Gastroesophageal sphincter (tissue), 4 donors: ENCODE data around the gene NTRK3. TPM values are rescaled to one million over a fixed set of nuclear protein-coding genes. Genes with fewer than 3 reads are reported as not detected.

Experiments used
- ATAC-seq: fragments of 150-250 bp; one replicate; pipeline ENCODE4 v1.9.1; 2016; ENCODE audit warnings: mild to moderate bottlenecking, moderate library complexity
- H3K27ac ChIP-seq, 4 donors: fragments of 200-600 bp; sonication (generic) in 3 of 4; 1 replicate in 3 of 4; 2 replicates in 1 of 4; pipeline ENCODE4 v1.5.1; 2016 to 2019
- H3K27me3 ChIP-seq: fragments of 200-600 bp; sonication (generic); one replicate; pipeline ENCODE4 v1.5.1; 2019
- H3K36me3 ChIP-seq, 2 donors: fragments of 200-600 bp; sonication (generic); one replicate each; pipeline ENCODE4 v1.5.1; 2019; ENCODE audit warnings: control low read depth in 1 of 2
- H3K4me1 ChIP-seq, 3 donors: fragments of 200-600 bp; sonication (generic); 1 replicate in 2 of 3; 2 replicates in 1 of 3; pipeline ENCODE4 v1.5.1; 2016 to 2019; ENCODE audit warnings: control low read depth in 2 of 3
- H3K4me3 ChIP-seq, 2 donors: fragments of 200-600 bp; sonication (generic); one replicate each; pipeline ENCODE4 v1.5.1; 2019; ENCODE audit warnings: mild to moderate bottlenecking in 1 of 2, moderate library complexity in 1 of 2
- H3K9me3 ChIP-seq, 3 donors: fragments of 200-600 bp; sonication (generic); one replicate each; pipeline ENCODE4 v1.5.1; 2017 to 2019; ENCODE audit warnings: control low read depth in 2 of 3
- CTCF ChIP-seq, 4 experiments: fragments of 200-600 bp in 2 of 4; fragments of 450-650 bp in 2 of 4; sonication (generic) in 1 of 4; IDR thresholded peaks; one replicate each; pipeline ENCODE4 v1.5.1; 2017 to 2019; ENCODE audit warnings: antibody characterized with exemption in 4 of 4, mild to moderate bottlenecking in 2 of 4, moderate library complexity in 2 of 4
- EP300 ChIP-seq: sonication (generic); formaldehyde crosslinking; IDR thresholded peaks from one replicate; pipeline ENCODE4 v1.6.1; 2017; ENCODE audit warnings: antibody characterized with exemption, mild to moderate bottlenecking
- POLR2A ChIP-seq, 2 donors: fragments of 450-650 bp; IDR thresholded peaks; one replicate each; pipeline ENCODE4 v1.6.1; 2017; ENCODE audit warnings: antibody characterized with exemption in 2 of 2, mild to moderate bottlenecking in 2 of 2, moderate library complexity in 1 of 2
- POLR2AphosphoS5 ChIP-seq: sonication (generic); formaldehyde crosslinking; IDR thresholded peaks from one replicate; pipeline ENCODE4 v1.6.1; 2017; ENCODE audit warnings: antibody characterized with exemption
- WGBS, 2 donors: methylation state at CpG; one replicate each; pipeline ENCODE4 v1.1.5; 2018; ENCODE audit warnings: low coverage in 1 of 2; 5-methylcytosine and 5-hydroxymethylcytosine counted together
- total RNA-seq, 4 donors: library from RNA; depleted of rRNA; stranded (reverse); fragments of >200 nt; gene quantifications; one replicate each; pipeline ENCODE4 v1.1.0, GENCODE V29; 2016

Gene NTRK3
- total RNA-seq, 4 donors from 2014 or later, result 0.47 to 4.3 (median 1.5) TPM

- Histone ChIP-seq H3K4me1 (no peaks in the 10 kb centered on the region), H3K27me3 (no peaks in the 10 kb centered on the region), H3K4me3 (no peak overlapping the region), H3K36me3 (no peaks in the 10 kb centered on the region), H3K9me3 (no peaks in the 10 kb centered on the region), H3K27ac (no peak overlapping the region)
- 80% methylated on average over 1 of the region's 1 CpG; no CpG with 5 or more reads in 1 of the 2 donors for WGBS, 2 donors
- ATAC-seq, result no peak
- no peak for TF ChIP-seq CTCF (IDR thresholded peaks at IDR 0.05)
- no peak for TF ChIP-seq POLR2A (IDR thresholded peaks at IDR 0.05)
- no peak for TF ChIP-seq EP300
- no peak for TF ChIP-seq POLR2AphosphoS5
Observed at GRCh38 chr15:87901008-87901407, 355.5 kb downstream of the NTRK3 start.

GRCh38 chr15:87896936-87897335, 359.6 kb downstream of the NTRK3 start:
- no peak for TF ChIP-seq EP300
- TF ChIP-seq POLR2A (IDR thresholded peaks at IDR 0.05), result no peak
- no peak for TF ChIP-seq CTCF (IDR thresholded peaks at IDR 0.05)
- no peak for TF ChIP-seq POLR2AphosphoS5
- Histone ChIP-seq H3K9me3 (no peaks in the 10 kb centered on the region), H3K4me1 (no peaks in the 10 kb centered on the region), H3K27me3 (peaks cover 14% of the 10 kb centered on the region), H3K36me3 (no peaks in the 10 kb centered on the region), H3K4me3 (no peak overlapping the region), H3K27ac (no peak overlapping the region)
- ATAC-seq, result no peak
- 40 to 53% methylated on average over 1 to 4 of the region's 4 CpGs for WGBS, 2 donors

GRCh38 chr15:87887177-87887576, 369.4 kb downstream of the NTRK3 start:
- Histone ChIP-seq H3K27me3 (no peaks in the 10 kb centered on the region), H3K4me3 (no peak overlapping the region), H3K4me1 (no peaks in the 10 kb centered on the region), H3K36me3 (no peaks in the 10 kb centered on the region), H3K9me3 (peaks cover 0 to 9% (median 0%) of the 10 kb centered on the region in 3 donors), H3K27ac (no peak overlapping the region)
- TF ChIP-seq POLR2A (IDR thresholded peaks at IDR 0.05) (no peak), EP300 (no peak), CTCF (IDR thresholded peaks at IDR 0.05) (no peak), POLR2AphosphoS5 (no peak)
- WGBS, 2 donors, result 43 to 63% methylated on average over 1 of the region's 1 CpG
- no peak for ATAC-seq

- 88 to 100% methylated on average over 1 of the region's 1 CpG for WGBS, 2 donors
Observed at GRCh38 chr15:87881026-87881425, 375.5 kb downstream of the NTRK3 start.

More at GRCh38 chr15:87881026-87881425, 375.5 kb downstream of the NTRK3 start:
- peaks cover 0 to 9% (median 0%) of the 10 kb centered on the region in 3 donors for H3K9me3 ChIP-seq
- no peaks in the 10 kb centered on the region for H3K27me3 ChIP-seq
- ATAC-seq, result peak; percentile 51
- H3K4me3 ChIP-seq, result no peak overlapping the region
- H3K4me1 ChIP-seq, result no peaks in the 10 kb centered on the region
- no peaks in the 10 kb centered on the region for H3K36me3 ChIP-seq
- H3K27ac ChIP-seq, result no peak overlapping the region
- no peak for TF ChIP-seq CTCF (IDR thresholded peaks at IDR 0.05)
- no peak for TF ChIP-seq EP300
- TF ChIP-seq POLR2A (IDR thresholded peaks at IDR 0.05), result no peak
- no peak for TF ChIP-seq POLR2AphosphoS5
